ENCODE data around the gene RBBP7.

DNA sequence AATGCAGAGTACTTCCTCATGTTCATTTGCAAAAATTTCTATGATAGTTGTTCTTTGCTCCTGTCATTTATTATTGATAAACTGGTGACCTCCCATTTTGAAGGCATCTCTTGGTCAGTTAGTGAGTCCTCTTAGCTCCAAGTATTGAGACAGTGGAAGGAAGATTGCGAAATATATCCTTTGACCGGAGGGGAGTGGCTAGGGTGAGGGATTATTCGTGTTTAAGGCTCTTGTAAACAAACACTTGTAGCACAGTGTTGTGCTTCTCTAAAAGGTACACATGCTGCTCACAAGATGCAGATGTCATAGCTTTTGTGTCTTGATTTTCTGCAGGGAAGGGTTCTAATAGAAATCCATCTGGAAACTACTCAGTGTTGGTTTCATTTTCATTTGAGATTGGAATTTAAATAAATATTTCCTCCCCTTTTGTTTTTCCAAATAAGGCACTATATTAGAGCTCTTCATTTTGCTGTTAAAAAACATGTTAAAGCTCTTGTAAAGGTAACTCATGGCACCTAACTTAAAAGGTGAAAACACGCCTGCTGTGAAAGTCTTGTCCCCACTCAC, 62.1 kb downstream of the RBBP7 start:
- TF ChIP-seq, protein P1, sequence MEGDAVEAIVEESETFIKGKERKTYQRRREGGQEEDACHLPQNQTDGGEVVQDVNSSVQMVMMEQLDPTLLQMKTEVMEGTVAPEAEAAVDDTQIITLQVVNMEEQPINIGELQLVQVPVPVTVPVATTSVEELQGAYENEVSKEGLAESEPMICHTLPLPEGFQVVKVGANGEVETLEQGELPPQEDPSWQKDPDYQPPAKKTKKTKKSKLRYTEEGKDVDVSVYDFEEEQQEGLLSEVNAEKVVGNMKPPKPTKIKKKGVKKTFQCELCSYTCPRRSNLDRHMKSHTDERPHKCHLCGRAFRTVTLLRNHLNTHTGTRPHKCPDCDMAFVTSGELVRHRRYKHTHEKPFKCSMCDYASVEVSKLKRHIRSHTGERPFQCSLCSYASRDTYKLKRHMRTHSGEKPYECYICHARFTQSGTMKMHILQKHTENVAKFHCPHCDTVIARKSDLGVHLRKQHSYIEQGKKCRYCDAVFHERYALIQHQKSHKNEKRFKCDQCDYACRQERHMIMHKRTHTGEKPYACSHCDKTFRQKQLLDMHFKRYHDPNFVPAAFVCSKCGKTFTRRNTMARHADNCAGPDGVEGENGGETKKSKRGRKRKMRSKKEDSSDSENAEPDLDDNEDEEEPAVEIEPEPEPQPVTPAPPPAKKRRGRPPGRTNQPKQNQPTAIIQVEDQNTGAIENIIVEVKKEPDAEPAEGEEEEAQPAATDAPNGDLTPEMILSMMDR (optimal IDR thresholded peaks at IDR 0.05 in 1 of 3, IDR thresholded peaks at IDR 0.05 in 1 of 3, conservative IDR thresholded peaks at IDR 0.05 in 1 of 3; ENCODE audit: extremely low read depth in 1 of 3, insufficient read depth in 2 of 3, low read length in 3 of 3): no peak
- no peak for TF ChIP-seq EZH2 (IDR thresholded peaks at IDR 0.05; ENCODE audit: low read length)
